Measurements from ENCODE around the gene WNT16.

The WNT16 gene

GRCh38 chr7:121369462-121369861, 40.7 kb downstream of the WNT16 start:
- DNase-seq (ENCODE audit: low spot score), result no peak
- Histone ChIP-seq H3K27ac (no peak overlapping the region), H3K4me3 (no peak overlapping the region)
- TF ChIP-seq CTCF (IDR thresholded peaks at IDR 0.05), result no peak

GRCh38 chr7:121371367-121371766, 42.6 kb downstream of the WNT16 start:
- Histone ChIP-seq H3K4me3 (no peak overlapping the region), H3K27ac (no peak overlapping the region)
- no peak for TF ChIP-seq CTCF (IDR thresholded peaks at IDR 0.05)
- DNase-seq (ENCODE audit: low spot score), result no peak

GRCh38 chr7:121371883-121372282, 43.1 kb downstream of the WNT16 start:
- no peak for DNase-seq (ENCODE audit: low spot score)
- Histone ChIP-seq H3K27ac (no peak overlapping the region), H3K4me3 (no peak overlapping the region)
- no peak for TF ChIP-seq CTCF (IDR thresholded peaks at IDR 0.05)

GRCh38 chr7:121372376-121373010, 43.7 kb downstream of the WNT16 start:
- no peak for TF ChIP-seq CTCF (IDR thresholded peaks at IDR 0.05)
- H3K27ac ChIP-seq, result no peak overlapping the region
- no peak for DNase-seq (ENCODE audit: low spot score)
- H3K4me3 ChIP-seq, result no peak overlapping the region

GRCh38 chr7:121373177-121373576, 44.4 kb downstream of the WNT16 start:
- no peak for TF ChIP-seq CTCF (IDR thresholded peaks at IDR 0.05)
- no peak for DNase-seq (ENCODE audit: low spot score)
- H3K4me3 ChIP-seq, result no peak overlapping the region
- H3K27ac ChIP-seq, result no peak overlapping the region

GRCh38 chr7:121376979-121377378, 48.2 kb downstream of the WNT16 start:
- TF ChIP-seq CTCF (IDR thresholded peaks at IDR 0.05), result no peak
- no peak for DNase-seq (ENCODE audit: low spot score)
- no peak overlapping the region for H3K4me3 ChIP-seq
- H3K27ac ChIP-seq, result no peak overlapping the region

GRCh38 chr7:121379930-121380329, 51.1 kb downstream of the WNT16 start:
- TF ChIP-seq CTCF (IDR thresholded peaks at IDR 0.05), result no peak
- H3K27ac ChIP-seq, result no peak overlapping the region
- DNase-seq (ENCODE audit: low spot score), result no peak
- H3K4me3 ChIP-seq, result no peak overlapping the region

Data from coronary artery (tissue), 2 donors.